Adrenal gland (tissue), 12 donors: ENCODE data around the gene TRIB2. TPM values are rescaled to one million over a fixed set of nuclear protein-coding genes. Genes with fewer than 3 reads are reported as not detected.
A peak's percentile ranks its signal among the peaks of the same experiment; 100 is the strongest.

Source experiments
- DNase-seq, 7 donors: peaks; one replicate each; pipeline ENCODE4 v3.0.0-alpha.2; 2019 to 2020
- H3K27ac ChIP-seq, 5 donors: fragments of 200-600 bp; sonication (generic) in 4 of 5; 1 replicate in 3 of 5; 2 replicates in 2 of 5; pipeline versions ENCODE4 v1.5.1 to v1.8.0; 2016 to 2020; ENCODE audit warnings: mild to moderate bottlenecking in 1 of 5
- H3K27me3 ChIP-seq: fragments of 200-600 bp; 2 replicates; pipeline ENCODE4 v1.8.0; 2021
- H3K36me3 ChIP-seq, 2 donors: fragments of 200-600 bp; replicated peaks in 1 of 2; 1 replicate in 1 of 2; 2 replicates in 1 of 2; pipeline versions ENCODE4 v1.5.1 to v1.8.0; 2018 to 2022
- H3K4me1 ChIP-seq, 2 donors: fragments of 200-600 bp; replicated peaks in 1 of 2; 1 replicate in 1 of 2; 2 replicates in 1 of 2; pipeline versions ENCODE4 v1.5.1 to v1.8.0; 2018 to 2021
- H3K4me3 ChIP-seq, 4 donors: fragments of 200-600 bp; sonication (generic) in 3 of 4; one replicate each; pipeline ENCODE4 v1.5.1; 2016 to 2018
- H3K9me3 ChIP-seq, 3 donors: fragments of 200-600 bp; sonication (generic) in 1 of 3; replicated peaks in 1 of 3; 1 replicate in 2 of 3; 2 replicates in 1 of 3; pipeline versions ENCODE4 v1.5.1 to v1.8.0; 2016 to 2021
- CTCF ChIP-seq, 6 experiments: fragments of 450-650 bp in 4 of 6; fragments of 200-600 bp in 2 of 6; sonication (generic) in 1 of 6; IDR thresholded peaks; 1 replicate in 5 of 6; 2 replicates in 1 of 6; pipeline versions ENCODE4 v1.5.1 to v1.8.0; 2016 to 2021; ENCODE audit warnings: antibody characterized with exemption in 6 of 6, mild to moderate bottlenecking in 2 of 6, moderate library complexity in 1 of 6
- POLR2A ChIP-seq, 2 donors: fragments of 450-650 bp; IDR thresholded peaks; one replicate each; pipeline ENCODE4 v1.6.1; 2017; ENCODE audit warnings: antibody characterized with exemption in 2 of 2, mild to moderate bottlenecking in 2 of 2, moderate library complexity in 1 of 2
- WGBS, 4 donors: extraction: QIAGEN DNeasy Blood & Tissue Kit in 2 of 4; methylation state at CpG; one replicate each; pipeline versions ENCODE4 v1.1.5 to v1.1.7; 2013 to 2017; 5-methylcytosine and 5-hydroxymethylcytosine counted together
- intact Hi-C, 2 donors: fragments of 100-400 bp; cut with DNase I; formaldehyde crosslinking; loops; one replicate each; pipeline versions ENCODE4 v1.14.1 to v1.15.0; 2022 to 2023
- polyA plus RNA-seq, 3 donors: library from polyadenylated mRNA; stranded (reverse); fragments of 200-250 nt in 2 of 3; fragments of 350-450 nt in 1 of 3; fragmentation: Illumina TruSeq in 1 of 3; extraction: RNeasy Lipid Tissue Mini Kit (QIAGEN cat#74804) in 1 of 3; gene quantifications; one replicate each; pipeline ENCODE4 v1.2.3, GENCODE V29; 2013 to 2014
- total RNA-seq, 9 donors: library from RNA; depleted of rRNA in 4 of 9; stranded (reverse); fragments of >200 nt in 4 of 9; fragments of 120-200 nt in 1 of 9; fragmentation: NEBNext Ultra II Directional in 1 of 9; extraction: Animal tissue kit (Norgen Biotek cat#: 25700) in 1 of 9; gene quantifications; one replicate each; pipeline versions ENCODE4 v1.1.0 to v1.2.4, GENCODE V29; 2013 to 2023
- donor health status: healthy with polysubstance abuse.
- donor health status: Bipolar disorder and iron deficiency.
- donor health status: DM: yes; HTN: yes; CAD: no.
- donor health status: DM: no; HTN: no; CAD: no.
- donor health status: DM: no; HTN: no; CAD: no.
- donor health status: DM: yes; HTN: yes; CAD: no.

Gene TRIB2
- total and polyA plus RNA-seq, 12 donors: 35.5 to 263 (median 112) TPM

GRCh38 chr2:12674644-12675328 is 42.0 kb upstream of the TRIB2 start:
- intact Hi-C loops: no loop called here
- no peak overlapping the region for H3K4me3 ChIP-seq
- DNase-seq: peak in 3 of 7 donors; percentile 32 to 60 (median 38)
- WGBS, 4 donors: 62 to 74% (median 70%) methylated on average over 3 to 4 of the region's 4 CpGs
- peak overlapping the region in 1 of 5 donors; percentile 27 for H3K27ac ChIP-seq
- no peaks in the 10 kb centered on the region for H3K36me3 ChIP-seq
- TF ChIP-seq POLR2A (IDR thresholded peaks at IDR 0.05) (no peak), CTCF (IDR thresholded peaks at IDR 0.05) (no peak)
- peaks cover 7 to 9% of the 10 kb centered on the region in 2 donors for H3K4me1 ChIP-seq
- no peaks in the 10 kb centered on the region for H3K9me3 ChIP-seq
- no peaks in the 10 kb centered on the region for H3K27me3 ChIP-seq

GRCh38 chr2:12675352-12675795 is 41.4 kb upstream of the TRIB2 start:
- intact Hi-C loops: no loop called here
- WGBS, 4 donors: 85 to 98% (median 90%) methylated on average over 6 to 7 of the region's 7 CpGs

GRCh38 chr2:12675801-12676200 is 40.9 kb upstream of the TRIB2 start:
- Histone ChIP-seq H3K36me3 (no peaks in the 10 kb centered on the region), H3K27me3 (no peaks in the 10 kb centered on the region), H3K9me3 (no peaks in the 10 kb centered on the region), H3K4me1 (peaks cover 7 to 9% of the 10 kb centered on the region in 2 donors), H3K4me3 (no peak overlapping the region), H3K27ac (peak overlapping the region in 1 of 5 donors; percentile 14)
- 67 to 78% (median 73%) methylated on average over 5 of the region's 5 CpGs for WGBS, 4 donors
- TF ChIP-seq POLR2A (IDR thresholded peaks at IDR 0.05): no peak
- TF ChIP-seq CTCF (IDR thresholded peaks at IDR 0.05): no peak
- DNase-seq: no peak
- intact Hi-C loops: no loop called here

More at GRCh38 chr2:12675352-12675795, 41.4 kb upstream of the TRIB2 start:
- no peaks in the 10 kb centered on the region for H3K36me3 ChIP-seq
- H3K4me1 ChIP-seq: peaks cover 7 to 9% of the 10 kb centered on the region in 2 donors
- peak overlapping the region in 1 of 5 donors; percentile 14 for H3K27ac ChIP-seq
- TF ChIP-seq CTCF (IDR thresholded peaks at IDR 0.05): no peak
- no peak for TF ChIP-seq POLR2A (IDR thresholded peaks at IDR 0.05)
- no peaks in the 10 kb centered on the region for H3K27me3 ChIP-seq
- DNase-seq: peak in 1 of 7 donors; percentile 15
- H3K4me3 ChIP-seq: no peak overlapping the region
- no peaks in the 10 kb centered on the region for H3K9me3 ChIP-seq

GRCh38 chr2:12676771-12677170 is 40.0 kb upstream of the TRIB2 start:
- Histone ChIP-seq H3K4me1 (peaks cover 7 to 9% of the 10 kb centered on the region in 2 donors), H3K27ac (no peak overlapping the region), H3K4me3 (no peak overlapping the region), H3K9me3 (no peaks in the 10 kb centered on the region), H3K36me3 (no peaks in the 10 kb centered on the region), H3K27me3 (no peaks in the 10 kb centered on the region)
- WGBS, 4 donors: 92 to 95% (median 93%) methylated on average over 4 of the region's 4 CpGs
- intact Hi-C loops: no loop called here
- no peak for DNase-seq
- no peak for TF ChIP-seq POLR2A (IDR thresholded peaks at IDR 0.05)
- TF ChIP-seq CTCF (IDR thresholded peaks at IDR 0.05): no peak
